H1 (cell line): ENCODE data around the gene GDNF. TPM values are rescaled to one million over a fixed set of nuclear protein-coding genes. Genes with fewer than 3 reads are reported as not detected.

Experiments
- CTCF ChIA-PET: fragments of 300-600 bp; sonication (Branson Sonifier 250); formaldehyde crosslinking; loops from one replicate; lab custom pipeline; 2021; ENCODE audit not compliant: partially characterized antibody; lab: Charles Lee
- POLR2A ChIA-PET: fragments of 300-600 bp; sonication (Branson Sonifier 250); formaldehyde crosslinking; loops from one replicate; lab custom pipeline; 2021; ENCODE audit warnings: inconsistent platforms; ENCODE audit not compliant: partially characterized antibody; lab: Charles Lee
- DNase-seq, 2 experiments: peaks; one replicate each; pipeline versions ENCODE4 v3.0.0 to v3.0.0-alpha.2; 2010 to 2022; ENCODE audit warnings: low spot score in 2 of 2, low read depth in 1 of 2, mixed read lengths in 1 of 2
- FAIRE-seq: peaks from 2 replicates; lab custom pipeline; 2011; peaks lifted over from hg19 to GRCh38; lab: Jason Lieb, UNC
- H2AFZ ChIP-seq: 2 replicates; pipeline ENCODE4 v1.8.1; 2012; ENCODE audit warnings: low read length, inconsistent platforms
- H2AK5ac ChIP-seq: 2 replicates; pipeline ENCODE4 v1.6.1; 2013; ENCODE audit warnings: low read depth, low read length
- H2BK120ac ChIP-seq: replicated peaks from 2 replicates; pipeline ENCODE3; 2013; ENCODE audit warnings: low read depth, low read length, inconsistent platforms
- H2BK12ac ChIP-seq: 2 replicates; pipeline ENCODE4 v1.6.1; 2013; ENCODE audit warnings: low read depth, low read length
- H2BK15ac ChIP-seq: 2 replicates; pipeline ENCODE4 v1.6.1; 2013; ENCODE audit warnings: low read length
- H2BK20ac ChIP-seq: 2 replicates; pipeline ENCODE4 v1.6.1; 2013; ENCODE audit warnings: low read length
- H2BK5ac ChIP-seq: 2 replicates; pipeline ENCODE4 v1.6.1; 2013; ENCODE audit warnings: low read depth, low read length
- H3K14ac ChIP-seq: 2 replicates; pipeline ENCODE4 v1.6.1; 2013; ENCODE audit warnings: inconsistent platforms; ENCODE audit not compliant: insufficient read length
- H3K18ac ChIP-seq: 2 replicates; pipeline ENCODE4 v1.6.1; 2013; ENCODE audit warnings: low read length; ENCODE audit errors: extremely low read depth
- H3K23ac ChIP-seq: 2 replicates; pipeline ENCODE4 v1.6.1; 2013; ENCODE audit warnings: inconsistent platforms; ENCODE audit not compliant: insufficient read length
- H3K23me2 ChIP-seq: 2 replicates; pipeline ENCODE4 v1.6.1; 2013; ENCODE audit warnings: low read depth, low read length
- H3K27ac ChIP-seq: 2 replicates; pipeline ENCODE4 v1.6.1; 2011; ENCODE audit warnings: low read depth, low read length, inconsistent platforms
- H3K27me3 ChIP-seq, 4 experiments: replicated peaks in 1 of 4; 1 replicate in 1 of 4; 2 replicates in 3 of 4; pipeline versions ENCODE4 v1.6.1 to v1.8.1; 2011 to 2013; ENCODE audit warnings: low read length in 3 of 4, mild to moderate bottlenecking in 3 of 4, inconsistent platforms in 2 of 4, mixed read lengths in 2 of 4, moderate library complexity in 1 of 4; ENCODE audit not compliant: control insufficient read depth in 3 of 4, insufficient read depth in 3 of 4; ENCODE audit errors: extremely low read depth in 1 of 4
- H3K36me3 ChIP-seq, 4 experiments: 2 replicates each; pipeline versions ENCODE4 v1.6.1 to v1.8.1; 2011 to 2013; ENCODE audit warnings: mild to moderate bottlenecking in 4 of 4, low read length in 3 of 4, moderate library complexity in 2 of 4, control low read depth in 1 of 4, inconsistent platforms in 1 of 4; ENCODE audit not compliant: insufficient read depth in 4 of 4, control insufficient read depth in 2 of 4
- H3K4ac ChIP-seq: replicated peaks from 2 replicates; pipeline ENCODE3; 2013; ENCODE audit warnings: low read length, low read depth, mixed read lengths, inconsistent platforms; ENCODE audit not compliant: insufficient read length
- H3K4me1 ChIP-seq, 4 experiments: replicated peaks in 1 of 4; 1 replicate in 1 of 4; 2 replicates in 3 of 4; pipeline versions ENCODE4 v1.6.1 to v1.8.1; 2011 to 2013; ENCODE audit warnings: low read length in 3 of 4, inconsistent platforms in 2 of 4, mixed read lengths in 1 of 4; ENCODE audit not compliant: insufficient read depth in 4 of 4, control insufficient read depth in 3 of 4
- H3K4me2 ChIP-seq, 2 experiments: 2 replicates each; pipeline versions ENCODE4 v1.6.1 to v1.8.1; 2011 to 2013; ENCODE audit warnings: low read depth in 2 of 2, low read length in 2 of 2, control low read depth in 1 of 2, inconsistent platforms in 1 of 2, mild to moderate bottlenecking in 1 of 2; ENCODE audit not compliant: insufficient read depth in 1 of 2
- H3K4me3 ChIP-seq, 4 experiments: fragments of 200-600, 300-600 bp in 1 of 4; sonication (generic), shearing (Covaris generic), sonication (Bioruptor Twin) in 1 of 4; 2 replicates each; pipeline versions ENCODE4 v1.5.1 to v1.8.1; 2011 to 2016; ENCODE audit warnings: low read length in 4 of 4, low read depth in 3 of 4, control low read depth in 2 of 4, inconsistent platforms in 2 of 4, mild to moderate bottlenecking in 2 of 4, mixed read lengths in 1 of 4, moderate library complexity in 1 of 4; ENCODE audit not compliant: insufficient read depth in 2 of 4; ENCODE audit errors: extremely low read depth in 1 of 4
- H3K56ac ChIP-seq: replicated peaks from 2 replicates; pipeline ENCODE3; 2013; ENCODE audit warnings: low read depth, mild to moderate bottlenecking, mixed read lengths, low read length, inconsistent platforms; ENCODE audit not compliant: insufficient read length
- H3K79me1 ChIP-seq: 2 replicates; pipeline ENCODE4 v1.6.1; 2013; ENCODE audit warnings: low read depth, low read length, control low read depth
- H3K79me2 ChIP-seq, 2 experiments: 2 replicates each; pipeline versions ENCODE4 v1.6.1 to v1.8.1; 2012 to 2013; ENCODE audit warnings: low read length in 2 of 2, mild to moderate bottlenecking in 2 of 2, inconsistent platforms in 1 of 2; ENCODE audit not compliant: insufficient read depth in 2 of 2, control insufficient read depth in 1 of 2
- H3K9ac ChIP-seq, 4 experiments: replicated peaks in 1 of 4; 1 replicate in 1 of 4; 2 replicates in 3 of 4; pipeline versions ENCODE4 v1.6.1 to v1.8.1; 2011 to 2013; ENCODE audit warnings: low read depth in 3 of 4, low read length in 3 of 4, control low read depth in 2 of 4, mild to moderate bottlenecking in 2 of 4, moderate library complexity in 2 of 4, inconsistent platforms in 1 of 4; ENCODE audit errors: extremely low read depth in 1 of 4
- H3K9me3 ChIP-seq, 2 experiments: 2 replicates each; pipeline versions ENCODE4 v1.6.1 to v1.8.1; 2012 to 2013; ENCODE audit warnings: mild to moderate bottlenecking in 2 of 2, moderate library complexity in 2 of 2, control low read depth in 1 of 2, inconsistent platforms in 1 of 2, low read depth in 1 of 2, low read length in 1 of 2, mixed read lengths in 1 of 2; ENCODE audit not compliant: insufficient read depth in 2 of 2
- H4K20me1 ChIP-seq, 2 experiments: replicated peaks in 1 of 2; 2 replicates each; pipeline versions ENCODE3 to v1.8.1; 2011 to 2013; ENCODE audit warnings: inconsistent platforms in 2 of 2, low read length in 2 of 2, mild to moderate bottlenecking in 1 of 2; ENCODE audit not compliant: insufficient read depth in 2 of 2, control insufficient read depth in 1 of 2
- H4K5ac ChIP-seq: 2 replicates; pipeline ENCODE4 v1.6.1; 2013; ENCODE audit warnings: low read length, low read depth, mixed read lengths, inconsistent platforms; ENCODE audit not compliant: insufficient read length
- H4K8ac ChIP-seq: 2 replicates; pipeline ENCODE4 v1.8.0; 2013; ENCODE audit warnings: mild to moderate bottlenecking, moderate library complexity, low read length, inconsistent platforms; ENCODE audit not compliant: insufficient read depth; ENCODE audit errors: extremely low read depth
- H4K91ac ChIP-seq: replicated peaks from 2 replicates; pipeline ENCODE3; 2013; ENCODE audit warnings: low read length, mixed read lengths, inconsistent platforms; ENCODE audit not compliant: insufficient read length
- CEBPB ChIP-seq: IDR thresholded peaks from 2 replicates; pipeline ENCODE4 v1.6.1; 2012; ENCODE audit warnings: low read depth, low read length
- GTF2F1 ChIP-seq: IDR thresholded peaks from 2 replicates; pipeline ENCODE4 v1.6.1; 2012; ENCODE audit warnings: low read depth, low read length, improper control_type of control experiment, borderline replicate concordance
- JUND ChIP-seq: IDR thresholded peaks from 2 replicates; pipeline ENCODE4 v1.6.1; 2011; ENCODE audit warnings: mild to moderate bottlenecking, improper control_type of control experiment, low read length
- KDM5A ChIP-seq: fragments of 200-600 bp; IDR thresholded peaks from 2 replicates; pipeline ENCODE4 v1.7.1; 2012; ENCODE audit warnings: mild to moderate bottlenecking, low read length, inconsistent platforms, mixed read lengths
- MAFK ChIP-seq: IDR thresholded peaks from 2 replicates; pipeline ENCODE4 v1.6.1; 2012; ENCODE audit warnings: low read depth, mild to moderate bottlenecking, improper control_type of control experiment, low read length
- NANOG ChIP-seq: IDR thresholded peaks from 2 replicates; pipeline ENCODE4 v1.6.1; 2011; ENCODE audit warnings: low read length, low read depth, mild to moderate bottlenecking, inconsistent platforms; ENCODE audit not compliant: insufficient read depth, poor library complexity, severe bottlenecking
- RNF2 ChIP-seq: fragments of 200-900, 300-1000 bp; sonication (generic); IDR thresholded peaks from 2 replicates; pipeline ENCODE4 v1.7.1; 2016; ENCODE audit warnings: borderline replicate concordance, low read depth, mild to moderate bottlenecking, antibody characterized with exemption, low read length; ENCODE audit not compliant: poor library complexity, severe bottlenecking; ENCODE audit errors: missing control alignments
- SIRT6 ChIP-seq: IDR thresholded peaks from one replicate; pipeline ENCODE4 v1.7.1; 2012; ENCODE audit warnings: low read length, inconsistent platforms
- SUZ12 ChIP-seq: fragments of 200-600 bp; sonication (generic); IDR thresholded peaks from 2 replicates; pipeline ENCODE4 v1.6.1; 2012; ENCODE audit warnings: mild to moderate bottlenecking, inconsistent platforms, low read length, moderate library complexity, mixed read lengths
- YY1 ChIP-seq: IDR thresholded peaks from 2 replicates; pipeline ENCODE4 v1.6.1; 2011; ENCODE audit warnings: low read depth, mild to moderate bottlenecking, low read length
- WGBS, 2 experiments: shearing (Covaris generic) in 1 of 2; methylation state at CpG; one replicate each; pipeline versions ENCODE4 v1.1.6 to v1.1.7; 2013 to 2015; ENCODE audit warnings: low lambda C conversion rate in 2 of 2, mixed read lengths in 2 of 2, inconsistent platforms in 1 of 2, low coverage in 1 of 2, missing lambda C conversion rate in 1 of 2; ENCODE audit not compliant: insufficient replicate concordance in 2 of 2, insufficient coverage in 1 of 2, insufficient read length in 1 of 2; ENCODE audit errors: extremely low coverage in 1 of 2, missing lambda C conversion rate in 1 of 2; 5-methylcytosine and 5-hydroxymethylcytosine counted together
- polyA plus RNA-seq, 7 experiments: library from polyadenylated mRNA; depleted of rRNA in 3 of 7; stranded (reverse) in 5 of 7; unstranded in 2 of 7; fragments of >200 nt in 5 of 7; fragments of 200-250 nt in 2 of 7; gene quantifications; 1 replicate in 5 of 7; 2 replicates in 1 of 7; 4 replicates in 1 of 7; pipeline versions ENCODE4 v1.2.1 to v1.2.3, GENCODE V29; 2011 to 2013; ENCODE audit warnings: missing spikeins in 2 of 7, mixed read lengths in 2 of 7
- total RNA-seq: library from RNA; stranded (reverse); fragmentation: NEBNext Ultra II Directional; extraction: Animal tissue kit (Norgen Biotek cat#: 25700); gene quantifications from 2 replicates; pipeline ENCODE4 v1.2.1, GENCODE V29; 2021

The GDNF gene
- total and polyA plus RNA-seq, 2 of the 8 experiments (the other 6 are each of a cell fraction or from before 2014, with no cell fraction given), result 0.15 to 2.0 TPM

DNA sequence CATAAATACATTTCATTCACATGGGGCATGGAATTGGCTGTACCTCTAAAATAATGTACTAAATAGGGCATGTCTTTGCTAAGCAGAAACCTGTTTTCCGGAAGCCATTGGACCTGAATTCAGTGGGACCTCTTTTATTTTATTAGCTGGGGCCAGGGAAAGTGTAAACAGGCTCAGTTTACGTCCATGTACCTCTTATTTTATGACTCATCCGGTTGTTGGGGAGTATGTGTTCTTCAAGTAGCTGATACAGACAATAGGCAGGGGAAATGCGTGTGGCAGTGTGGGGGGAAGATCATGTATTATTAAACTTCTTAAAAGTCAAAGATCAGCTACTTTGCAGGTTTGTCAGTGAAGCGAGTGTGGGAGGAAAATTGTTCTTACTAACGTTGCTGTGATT, 1.4 kb upstream of the GDNF start:
- Histone ChIP-seq H2BK5ac (no peak overlapping the region), H4K20me1 (no peaks in the 10 kb centered on the region), H4K8ac (no peak overlapping the region), H3K79me2 (no peaks in the 10 kb centered on the region), H3K4me1 (peaks cover 10 to 26% (median 12%) of the 10 kb centered on the region in 4 experiments), H3K4ac (no peak overlapping the region), H4K91ac (no peak overlapping the region), H3K56ac (no peak overlapping the region), H3K23me2 (peaks cover 19% of the 10 kb centered on the region), H3K79me1 (no peaks in the 10 kb centered on the region), H4K5ac (no peak overlapping the region), H3K9ac (no peak overlapping the region), H2BK12ac (no peak overlapping the region), H3K9me3 (no peaks in the 10 kb centered on the region; a peak in 1 of 4 replicates), H2AFZ (no peak overlapping the region), H2BK120ac (no peak overlapping the region), H2BK20ac (no peak overlapping the region), H3K36me3 (peaks cover 0 to 6% (median 0%) of the 10 kb centered on the region in 4 experiments; a peak in 1 of 8 replicates), H3K27ac (no peak overlapping the region), H2BK15ac (no peak overlapping the region), H3K4me3 (peak overlapping the region in 1 of 4 experiments; percentile 59; a peak in 1 of 8 replicates), H3K18ac (no peak overlapping the region), H2AK5ac (no peak overlapping the region), H3K4me2 (peak overlapping the region in 1 of 2 experiments; percentile 86; a peak in 1 of 4 replicates), H3K27me3 (peaks cover 44 to 70% (median 60%) of the 10 kb centered on the region in 4 experiments), H3K23ac (no peak overlapping the region), H3K14ac (no peak overlapping the region)
- DNase-seq (no peak), FAIRE-seq (no peak)
- ChIA-PET POLR2A (no interaction called here), CTCF (interaction anchor here (0.6 to 2.1 kb wide), 8 partner anchors 45 to 974 kb away, joined by 3 to 8 read pairs (median 3); no protein-coding TSS in a partner anchor)
- WGBS, 2 experiments, result 82% methylated on average over 6 of the region's 6 CpGs; no CpG with 5 or more reads in 1 of the 2 experiments
- TF ChIP-seq RNF2 (no peak), KDM5A (no peak), GTF2F1 (no peak), YY1 (no peak), MAFK (no peak), JUND (no peak), CEBPB (no peak), NANOG (no peak), SIRT6 (no peak), SUZ12 (no peak)
